B cell (primary cell): ENCODE data around the gene MCF2L. TPM values are rescaled to one million over a fixed set of nuclear protein-coding genes. Genes with fewer than 3 reads are reported as not detected.

Source experiments
- ATAC-seq: fragments of 200-7000 bp; cut with Tn5 transposase; one replicate; pipeline ENCODE4 v1.10.0; 2021; ENCODE audit warnings: low read depth, mild to moderate bottlenecking, moderate number of reproducible peaks, moderate library complexity
- CTCF ChIA-PET: fragments of 350-600 bp; sonication (Branson Sonifier 250); formaldehyde crosslinking; loops from one replicate; lab custom pipeline; 2021; ENCODE audit warnings: antibody characterized with exemption, inconsistent platforms; lab: Charles Lee
- POLR2A ChIA-PET: fragments of 350-600 bp; sonication (Branson Sonifier 250); formaldehyde crosslinking; loops from one replicate; lab custom pipeline; 2021; ENCODE audit warnings: antibody characterized with exemption; lab: Charles Lee
- DNase-seq: peaks from one replicate; pipeline ENCODE4 v3.0.0; 2013
- H2AFZ ChIP-seq: 2 replicates; pipeline ENCODE4 v1.6.1; 2012; ENCODE audit warnings: mild to moderate bottlenecking, low read depth, low read length; ENCODE audit not compliant: insufficient read depth, poor library complexity, severe bottlenecking
- H3K27ac ChIP-seq, 2 donors: 1 replicate in 1 of 2; 2 replicates in 1 of 2; pipeline ENCODE4 v1.5.1; 2012 to 2013; ENCODE audit warnings: low read length in 2 of 2, mild to moderate bottlenecking in 2 of 2, moderate library complexity in 1 of 2
- H3K27me3 ChIP-seq, 4 experiments: fragments of 200-600 bp in 1 of 4; sonication (generic) in 1 of 4; replicated peaks in 1 of 4; 1 replicate in 2 of 4; 2 replicates in 2 of 4; pipeline versions ENCODE4 v1.6.1 to v1.7.0; 2013 to 2016; ENCODE audit warnings: low read length in 3 of 4, mild to moderate bottlenecking in 2 of 4, mixed read lengths in 1 of 4, moderate library complexity in 1 of 4; ENCODE audit not compliant: insufficient read depth in 4 of 4, control insufficient read depth in 3 of 4; ENCODE audit errors: control extremely low read depth in 1 of 4
- H3K36me3 ChIP-seq, 2 experiments: replicated peaks in 1 of 2; 1 replicate in 1 of 2; 2 replicates in 1 of 2; pipeline versions ENCODE4 v1.6.1 to v1.7.1; 2013; ENCODE audit warnings: low read length in 1 of 2; ENCODE audit not compliant: insufficient read depth in 2 of 2, control insufficient read depth in 1 of 2; ENCODE audit errors: control extremely low read depth in 1 of 2, extremely low read depth in 1 of 2
- H3K4me1 ChIP-seq, 2 donors: fragments of 200-600 bp in 1 of 2; sonication (generic) in 1 of 2; 1 replicate in 1 of 2; 2 replicates in 1 of 2; pipeline versions ENCODE4 v1.5.1 to v1.6.1; 2013 to 2017; ENCODE audit warnings: low read length in 2 of 2; ENCODE audit not compliant: control insufficient read depth in 2 of 2, insufficient read depth in 2 of 2
- H3K4me2 ChIP-seq: replicated peaks from 2 replicates; pipeline ENCODE3; 2012; ENCODE audit warnings: mild to moderate bottlenecking, low read depth, low read length; ENCODE audit not compliant: poor library complexity, severe bottlenecking
- H3K4me3 ChIP-seq, 5 experiments: fragments of 200-600 bp in 1 of 5; sonication (generic) in 1 of 5; 1 replicate in 3 of 5; 2 replicates in 2 of 5; pipeline versions ENCODE4 v1.5.1 to v1.7.0; 2011 to 2016; ENCODE audit warnings: low read length in 4 of 5, mild to moderate bottlenecking in 4 of 5, low read depth in 2 of 5, control low read depth in 1 of 5, moderate library complexity in 1 of 5; ENCODE audit not compliant: insufficient read depth in 1 of 5; ENCODE audit errors: control extremely low read depth in 1 of 5, extremely low read depth in 1 of 5
- H3K79me2 ChIP-seq: fragments of 200-600 bp; sonication (generic); one replicate; pipeline ENCODE4 v1.6.0; 2016; ENCODE audit warnings: low read length; ENCODE audit not compliant: control insufficient read depth, insufficient read depth
- H3K9ac ChIP-seq: fragments of 200-600 bp; sonication (generic); 2 replicates; pipeline ENCODE4 v1.6.1; 2017; ENCODE audit warnings: mild to moderate bottlenecking, low read length, moderate library complexity
- H3K9me3 ChIP-seq, 3 donors: one replicate each; pipeline versions ENCODE4 v1.6.1 to v1.7.1; 2013; ENCODE audit warnings: low read length in 2 of 3; ENCODE audit not compliant: control insufficient read depth in 2 of 3, insufficient read depth in 1 of 3; ENCODE audit errors: control extremely low read depth in 1 of 3
- H4K20me1 ChIP-seq: 2 replicates; pipeline ENCODE4 v1.6.0; 2012; ENCODE audit warnings: mild to moderate bottlenecking, low read length; ENCODE audit not compliant: insufficient read depth, control insufficient read depth, poor library complexity, severe bottlenecking
- H3K27ac Mint-ChIP-seq: one replicate; pipeline ENCODE4 v1.8.0; 2021; ENCODE audit warnings: mixed read lengths
- H3K27me3 Mint-ChIP-seq: one replicate; pipeline ENCODE4 v1.8.0; 2021; ENCODE audit warnings: mixed read lengths
- H3K4me1 Mint-ChIP-seq: one replicate; pipeline ENCODE4 v1.8.0; 2021; ENCODE audit warnings: mixed read lengths
- H3K4me3 Mint-ChIP-seq: one replicate; pipeline ENCODE4 v1.8.0; 2021; ENCODE audit warnings: mixed read lengths
- H3K9me3 Mint-ChIP-seq: one replicate; pipeline ENCODE4 v1.8.0; 2022; ENCODE audit warnings: mixed read lengths; ENCODE audit not compliant: insufficient read depth
- EZH2 ChIP-seq: IDR thresholded peaks from 2 replicates; pipeline ENCODE4 v1.6.1; 2012; ENCODE audit warnings: borderline replicate concordance, low read depth, mild to moderate bottlenecking, moderate library complexity, low read length; ENCODE audit not compliant: insufficient read depth, poor library complexity, severe bottlenecking
- WGBS: methylation state at CpG from one replicate; pipeline ENCODE4 v1.1.5; 2013; ENCODE audit warnings: missing lambda C conversion rate; ENCODE audit not compliant: insufficient coverage; 5-methylcytosine and 5-hydroxymethylcytosine counted together
- intact Hi-C: fragments of 100-400 bp; cut with micrococcal nuclease; formaldehyde crosslinking; loops from one replicate; pipeline ENCODE4 v1.10.0; 2022
- polyA plus RNA-seq: library from polyadenylated mRNA; depleted of rRNA; stranded (reverse); fragments of >200 nt; gene quantifications from 2 replicates; pipeline ENCODE4 v1.2.3, GENCODE V29; 2012
- total RNA-seq, 2 donors: library from RNA; stranded (reverse); fragments of 120-200 nt in 1 of 2; gene quantifications; 1 replicate in 1 of 2; 2 replicates in 1 of 2; pipeline versions ENCODE4 v1.2.3 to v1.2.4, GENCODE V29; 2013 to 2022
- TF ChIP-seq, protein P1 (sequence below): fragments of 200-600 bp; IDR thresholded peaks from one replicate; pipeline ENCODE4 v1.8.0; 2022; ENCODE audit warnings: antibody characterized with exemption, mild to moderate bottlenecking

The MCF2L gene
- total and polyA plus RNA-seq, 2 donors (not counting 1 experiment from before 2014, with no cell fraction given): 3.7 to 8.2 TPM

- Histone ChIP-seq H3K4me3 (no peak overlapping the region), H3K36me3 (no peaks in the 10 kb centered on the region), H4K20me1 (no peaks in the 10 kb centered on the region), H3K27me3 (peaks cover 0 to 4% (median 3%) of the 10 kb centered on the region in 4 experiments), H3K9me3 (peaks cover 0 to under 1% (median 0%) of the 10 kb centered on the region in 3 donors), H3K79me2 (no peaks in the 10 kb centered on the region), H3K9ac (no peak overlapping the region), H2AFZ (no peak overlapping the region), H3K4me2 (no peak overlapping the region), H3K27ac (no peak overlapping the region), H3K4me1 (no peaks in the 10 kb centered on the region)
- Mint-ChIP-seq H3K4me1 (no peaks in the 10 kb centered on the region), H3K4me3 (no peak overlapping the region), H3K27me3 (peaks cover 31% of the 10 kb centered on the region), H3K9me3 (no peaks in the 10 kb centered on the region), H3K27ac (no peak overlapping the region)
- intact Hi-C loops: no loop called here
- ATAC-seq (no peak), DNase-seq (no peak)
- no peak for TF ChIP-seq EZH2
- TF ChIP-seq, protein P1, sequence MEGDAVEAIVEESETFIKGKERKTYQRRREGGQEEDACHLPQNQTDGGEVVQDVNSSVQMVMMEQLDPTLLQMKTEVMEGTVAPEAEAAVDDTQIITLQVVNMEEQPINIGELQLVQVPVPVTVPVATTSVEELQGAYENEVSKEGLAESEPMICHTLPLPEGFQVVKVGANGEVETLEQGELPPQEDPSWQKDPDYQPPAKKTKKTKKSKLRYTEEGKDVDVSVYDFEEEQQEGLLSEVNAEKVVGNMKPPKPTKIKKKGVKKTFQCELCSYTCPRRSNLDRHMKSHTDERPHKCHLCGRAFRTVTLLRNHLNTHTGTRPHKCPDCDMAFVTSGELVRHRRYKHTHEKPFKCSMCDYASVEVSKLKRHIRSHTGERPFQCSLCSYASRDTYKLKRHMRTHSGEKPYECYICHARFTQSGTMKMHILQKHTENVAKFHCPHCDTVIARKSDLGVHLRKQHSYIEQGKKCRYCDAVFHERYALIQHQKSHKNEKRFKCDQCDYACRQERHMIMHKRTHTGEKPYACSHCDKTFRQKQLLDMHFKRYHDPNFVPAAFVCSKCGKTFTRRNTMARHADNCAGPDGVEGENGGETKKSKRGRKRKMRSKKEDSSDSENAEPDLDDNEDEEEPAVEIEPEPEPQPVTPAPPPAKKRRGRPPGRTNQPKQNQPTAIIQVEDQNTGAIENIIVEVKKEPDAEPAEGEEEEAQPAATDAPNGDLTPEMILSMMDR: no peak
- 98% methylated on average over 14 of the region's 19 CpGs for WGBS
- POLR2A ChIA-PET: no interaction called here
- CTCF ChIA-PET: no interaction called here
These were observed 155.4 kb downstream of the MCF2L start for GRCh38 chr13:113124211-113124970.

DNA sequence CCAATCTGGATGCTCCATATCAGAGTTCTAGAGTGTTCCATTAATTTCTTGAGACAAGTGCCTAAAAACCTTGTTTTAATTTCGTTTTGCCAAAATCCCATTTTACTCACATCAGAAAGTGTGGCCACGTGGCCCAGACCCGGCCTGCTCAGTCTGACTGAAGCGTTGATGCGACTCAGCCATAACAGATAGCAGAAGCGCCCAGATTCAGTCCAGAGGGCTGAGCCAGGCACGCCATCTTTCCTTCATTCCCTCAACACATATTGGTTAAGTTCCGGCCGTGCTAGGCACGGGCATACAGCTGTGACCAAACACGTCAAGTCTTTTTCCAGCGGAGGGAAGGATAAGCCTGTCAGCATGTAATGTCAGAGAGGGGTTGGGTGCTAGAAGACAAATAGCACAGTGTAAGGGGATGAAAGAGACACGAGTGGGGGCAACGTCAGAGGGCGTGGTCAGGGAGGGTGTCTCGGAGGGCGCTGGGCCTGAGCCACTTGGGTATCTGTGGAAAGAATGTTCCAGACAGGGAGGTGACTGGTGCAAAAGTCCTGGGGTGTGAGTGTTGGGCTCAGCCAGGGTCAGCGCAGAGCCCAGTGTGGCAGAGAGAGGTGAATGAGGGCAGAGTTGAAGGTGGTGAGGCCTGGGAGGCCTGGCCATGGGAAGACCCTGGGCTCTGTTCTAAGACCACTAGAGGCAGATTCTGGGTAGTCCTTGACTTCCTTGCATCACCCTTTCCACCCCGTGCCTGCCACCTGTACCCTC, 156.7 kb downstream of the MCF2L start:
- CTCF ChIA-PET: no interaction called here
- Histone ChIP-seq H3K4me3 (no peak overlapping the region), H3K9ac (no peak overlapping the region), H3K4me1 (no peaks in the 10 kb centered on the region), H3K9me3 (peaks cover 0 to 10% (median 0%) of the 10 kb centered on the region in 3 donors), H2AFZ (no peak overlapping the region), H4K20me1 (no peaks in the 10 kb centered on the region), H3K36me3 (no peaks in the 10 kb centered on the region), H3K27me3 (peaks cover 0 to 17% (median 6%) of the 10 kb centered on the region in 4 experiments), H3K79me2 (no peaks in the 10 kb centered on the region), H3K4me2 (no peak overlapping the region), H3K27ac (no peak overlapping the region)
- no peaks in the 10 kb centered on the region for H3K9me3 Mint-ChIP-seq
- DNase-seq: no peak
- peaks cover 32% of the 10 kb centered on the region for H3K27me3 Mint-ChIP-seq
- no peak for TF ChIP-seq EZH2
- TF ChIP-seq, protein P1: no peak
- WGBS: 92% methylated on average over 16 of the region's 19 CpGs
- POLR2A ChIA-PET: no interaction called here
- no peaks in the 10 kb centered on the region for H3K4me1 Mint-ChIP-seq
- no peak overlapping the region for H3K27ac Mint-ChIP-seq
- intact Hi-C loops: no loop called here
- H3K4me3 Mint-ChIP-seq: no peak overlapping the region
- no peak for ATAC-seq
